Ovary (tissue), 9 donors: ENCODE data around the gene SAMD1. TPM values are rescaled to one million over a fixed set of nuclear protein-coding genes. Genes with fewer than 3 reads are reported as not detected.

ENCODE experiments used
- DNase-seq, 5 donors: peaks; one replicate each; pipeline ENCODE4 v3.0.0-alpha.2; 2019 to 2020
- H3K27ac ChIP-seq, 2 donors: fragments of 200-600 bp; one replicate each; pipeline versions ENCODE4 v1.5.1 to v1.8.0; 2019 to 2022
- H3K27me3 ChIP-seq: fragments of 200-600 bp; one replicate; pipeline ENCODE4 v1.8.0; 2022
- H3K36me3 ChIP-seq: fragments of 200-600 bp; sonication (generic); one replicate; pipeline ENCODE4 v1.5.1; 2019
- H3K4me1 ChIP-seq: one replicate; pipeline ENCODE4 v1.8.1; 2013; ENCODE audit warnings: mild to moderate bottlenecking, moderate library complexity; ENCODE audit not compliant: insufficient read depth
- H3K4me3 ChIP-seq: fragments of 200-600 bp; sonication (generic); one replicate; pipeline ENCODE4 v1.5.1; 2017
- H3K9me3 ChIP-seq, 2 donors: fragments of 200-600 bp in 1 of 2; sonication (generic) in 1 of 2; one replicate each; pipeline versions ENCODE4 v1.5.1 to v1.8.1; 2013 to 2019; ENCODE audit warnings: mild to moderate bottlenecking in 1 of 2, moderate library complexity in 1 of 2
- CTCF ChIP-seq, 3 donors: fragments of 450-650 bp in 2 of 3; fragments of 200-600 bp in 1 of 3; IDR thresholded peaks; one replicate each; pipeline versions ENCODE4 v1.5.1 to v1.8.0; 2016 to 2022; ENCODE audit warnings: antibody characterized with exemption in 3 of 3, mild to moderate bottlenecking in 1 of 3
- EP300 ChIP-seq: sonication (generic); formaldehyde crosslinking; IDR thresholded peaks from one replicate; pipeline ENCODE4 v1.6.1; 2017; ENCODE audit warnings: antibody characterized with exemption
- POLR2A ChIP-seq: fragments of 450-650 bp; IDR thresholded peaks from one replicate; pipeline ENCODE4 v1.6.1; 2017; ENCODE audit warnings: antibody characterized with exemption, mild to moderate bottlenecking, moderate library complexity
- WGBS, 3 donors: extraction: QIAGEN DNeasy Blood & Tissue Kit in 1 of 3; methylation state at CpG; one replicate each; pipeline versions ENCODE4 v1.1.5 to v1.1.7; 2013 to 2017; 5-methylcytosine and 5-hydroxymethylcytosine counted together
- intact Hi-C, 4 donors: fragments of 100-400 bp; cut with DNase I; formaldehyde crosslinking; loops; one replicate each; pipeline versions ENCODE4 v1.11.0 to v1.15.1; 2022 to 2023
- polyA plus RNA-seq, 2 donors: library from polyadenylated mRNA; stranded (reverse); fragments of 200-250 nt in 1 of 2; fragments of 350-450 nt in 1 of 2; fragmentation: Illumina TruSeq in 1 of 2; extraction: RNeasy Lipid Tissue Mini Kit (QIAGEN cat#74804) in 1 of 2; gene quantifications; one replicate each; pipeline ENCODE4 v1.2.3, GENCODE V29; 2013 to 2014
- total RNA-seq, 7 donors: library from RNA; depleted of rRNA in 2 of 7; stranded (reverse); fragments of >200 nt in 2 of 7; fragmentation: NEBNext Ultra II Directional in 3 of 7; extraction: Animal tissue kit (Norgen Biotek cat#: 25700) in 3 of 7; gene quantifications; one replicate each; pipeline versions ENCODE4 v1.1.0 to v1.2.4, GENCODE V29; 2016 to 2023
- donor health status: DM: no; HTN: no; CAD: no; lungs with moderate emphysema.
- donor health status: DM: no; HTN: no; CAD: no.
- donor health status: Bipolar disorder and iron deficiency.
- donor health status: DM: yes; HTN: yes; CAD: no.
- donor health status: DM: no; HTN: no; CAD: no.
- donor health status: DM: yes; HTN: yes; CAD: no.

Gene SAMD1
- total and polyA plus RNA-seq, 9 donors: 10.5 to 68.3 (median 37.4) TPM

DNA sequence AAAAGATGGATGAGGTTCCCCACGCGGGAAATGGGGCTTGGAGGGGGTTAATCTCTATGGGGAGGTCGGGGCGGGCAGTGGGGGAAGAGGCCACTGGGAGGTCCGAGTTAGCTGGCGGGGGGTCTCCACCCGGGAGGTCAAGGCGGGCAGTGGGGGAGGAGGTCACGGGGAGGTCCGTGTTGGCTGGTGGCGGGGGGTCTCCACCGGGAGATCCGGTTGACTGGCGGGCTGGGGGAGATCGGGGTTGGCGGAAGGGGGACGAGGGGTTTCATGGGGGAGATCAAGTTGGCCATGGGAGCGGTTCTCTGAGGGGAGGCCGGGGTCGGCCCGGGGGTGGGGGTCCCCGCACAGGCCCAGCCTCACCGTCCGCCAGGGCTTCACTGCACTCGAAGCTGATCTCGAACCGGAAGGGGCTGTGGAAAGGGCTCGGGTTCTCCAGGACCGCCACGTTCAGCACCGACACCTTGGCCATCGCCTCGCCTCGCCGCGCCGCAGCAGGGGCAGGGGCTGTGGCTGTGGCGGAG lies 45.5 kb upstream of the SAMD1 start:
- intact Hi-C loops: loop anchor here in 3 of 4 donors (5.0 to 10.0 kb wide), 2 partner anchors 51 to 64 kb away; partner anchors contain the start of genes MISP3 (in 2 of the 3) and C19orf67 (in 1 of the 3)
- TF ChIP-seq CTCF (IDR thresholded peaks at IDR 0.05): no peak
- no peak for TF ChIP-seq POLR2A
- no peak for TF ChIP-seq EP300

GRCh38 chr19:14135355-14135754 lies 44.8 kb upstream of the SAMD1 start:
- H3K27me3 ChIP-seq: no peaks in the 10 kb centered on the region
- intact Hi-C loops: loop anchor here in 3 of 4 donors (5.0 to 10.0 kb wide), 2 partner anchors 51 to 63 kb away; partner anchors contain the start of genes MISP3 (in 2 of the 3) and C19orf67 (in 1 of the 3)
- no peak for DNase-seq
- no peaks in the 10 kb centered on the region for H3K36me3 ChIP-seq
- H3K4me1 ChIP-seq: no peaks in the 10 kb centered on the region
- H3K4me3 ChIP-seq: no peak overlapping the region
- no peaks in the 10 kb centered on the region for H3K9me3 ChIP-seq
- 24 to 37% (median 29%) methylated on average over 6 of the region's 6 CpGs for WGBS, 3 donors
- no peak for TF ChIP-seq EP300
- no peak for TF ChIP-seq CTCF (IDR thresholded peaks at IDR 0.05)
- TF ChIP-seq POLR2A: no peak
- no peak overlapping the region for H3K27ac ChIP-seq

More for the DNA sequence above, 45.5 kb upstream of the SAMD1 start:
- Histone ChIP-seq H3K27ac (peak overlapping the region in 1 of 2 donors; percentile 38), H3K9me3 (no peaks in the 10 kb centered on the region), H3K4me3 (peak overlapping the region; percentile 44), H3K4me1 (no peaks in the 10 kb centered on the region), H3K27me3 (no peaks in the 10 kb centered on the region), H3K36me3 (no peaks in the 10 kb centered on the region)
- 0 to 2% (median 1%) methylated on average over 21 to 38 of the region's 38 CpGs for WGBS, 3 donors
- peak in 2 of 5 donors; percentile 39 to 63 for DNase-seq

GRCh38 chr19:14127929-14128509 lies 37.5 kb upstream of the SAMD1 start:
- 56 to 78% (median 68%) methylated on average over 4 of the region's 4 CpGs for WGBS, 3 donors
- intact Hi-C loops: no loop called here
- TF ChIP-seq POLR2A (no peak), EP300 (no peak), CTCF (IDR thresholded peaks at IDR 0.05) (no peak)
- peaks cover 3% of the 10 kb centered on the region for H3K4me1 ChIP-seq
- no peak for DNase-seq
- H3K9me3 ChIP-seq: no peaks in the 10 kb centered on the region
- no peaks in the 10 kb centered on the region for H3K27me3 ChIP-seq
- H3K27ac ChIP-seq: no peak overlapping the region
- H3K36me3 ChIP-seq: no peaks in the 10 kb centered on the region
- no peak overlapping the region for H3K4me3 ChIP-seq

GRCh38 chr19:14127176-14127575 lies 36.6 kb upstream of the SAMD1 start:
- Histone ChIP-seq H3K36me3 (no peaks in the 10 kb centered on the region), H3K27ac (no peak overlapping the region), H3K4me1 (peaks cover 3% of the 10 kb centered on the region), H3K27me3 (no peaks in the 10 kb centered on the region), H3K9me3 (no peaks in the 10 kb centered on the region), H3K4me3 (no peak overlapping the region)
- WGBS, 3 donors: 76 to 84% (median 78%) methylated on average over 8 of the region's 8 CpGs
- intact Hi-C loops: no loop called here
- TF ChIP-seq EP300 (no peak), CTCF (IDR thresholded peaks at IDR 0.05) (no peak), POLR2A (no peak)
- no peak for DNase-seq
